ENCODE results near the gene ATP6V1G2.

DNA sequence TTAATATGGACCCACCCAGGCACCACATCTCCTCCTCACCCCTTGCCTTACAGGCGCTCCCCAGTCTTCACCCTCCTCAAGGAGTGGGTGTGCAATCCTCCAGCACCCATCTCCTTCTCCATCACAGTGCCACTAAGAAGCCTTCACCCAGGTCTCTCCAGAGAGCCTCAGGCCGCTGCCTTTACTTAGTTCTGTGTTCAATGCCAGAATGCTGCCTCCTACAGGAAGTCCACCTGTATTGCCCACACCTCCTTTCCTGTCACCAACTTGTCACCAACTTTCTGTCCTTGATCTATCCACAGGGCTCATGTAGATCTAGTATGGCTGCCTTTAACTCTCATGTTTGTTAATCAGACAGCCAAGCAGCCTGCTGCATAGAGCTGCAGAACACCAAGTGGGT lies 39.1 kb upstream of the ATP6V1G2 start:
- TF ChIP-seq, protein P1, sequence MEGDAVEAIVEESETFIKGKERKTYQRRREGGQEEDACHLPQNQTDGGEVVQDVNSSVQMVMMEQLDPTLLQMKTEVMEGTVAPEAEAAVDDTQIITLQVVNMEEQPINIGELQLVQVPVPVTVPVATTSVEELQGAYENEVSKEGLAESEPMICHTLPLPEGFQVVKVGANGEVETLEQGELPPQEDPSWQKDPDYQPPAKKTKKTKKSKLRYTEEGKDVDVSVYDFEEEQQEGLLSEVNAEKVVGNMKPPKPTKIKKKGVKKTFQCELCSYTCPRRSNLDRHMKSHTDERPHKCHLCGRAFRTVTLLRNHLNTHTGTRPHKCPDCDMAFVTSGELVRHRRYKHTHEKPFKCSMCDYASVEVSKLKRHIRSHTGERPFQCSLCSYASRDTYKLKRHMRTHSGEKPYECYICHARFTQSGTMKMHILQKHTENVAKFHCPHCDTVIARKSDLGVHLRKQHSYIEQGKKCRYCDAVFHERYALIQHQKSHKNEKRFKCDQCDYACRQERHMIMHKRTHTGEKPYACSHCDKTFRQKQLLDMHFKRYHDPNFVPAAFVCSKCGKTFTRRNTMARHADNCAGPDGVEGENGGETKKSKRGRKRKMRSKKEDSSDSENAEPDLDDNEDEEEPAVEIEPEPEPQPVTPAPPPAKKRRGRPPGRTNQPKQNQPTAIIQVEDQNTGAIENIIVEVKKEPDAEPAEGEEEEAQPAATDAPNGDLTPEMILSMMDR (tag by site-specific recombination; IDR thresholded peaks at IDR 0.05): no peak
- no peak for TF ChIP-seq ZNF610 (tag by site-specific recombination; IDR thresholded peaks at IDR 0.05; ENCODE audit: borderline replicate concordance)
- no peak for TF ChIP-seq ZNF221 (tag by site-specific recombination; IDR thresholded peaks at IDR 0.05; ENCODE audit: borderline replicate concordance)
- no peak for TF ChIP-seq BCL11A (tag by site-specific recombination; IDR thresholded peaks at IDR 0.05; ENCODE audit: low read depth)
- no peak for TF ChIP-seq ZNF707 (tag by site-specific recombination; IDR thresholded peaks at IDR 0.05)
- TF ChIP-seq, protein P2, sequence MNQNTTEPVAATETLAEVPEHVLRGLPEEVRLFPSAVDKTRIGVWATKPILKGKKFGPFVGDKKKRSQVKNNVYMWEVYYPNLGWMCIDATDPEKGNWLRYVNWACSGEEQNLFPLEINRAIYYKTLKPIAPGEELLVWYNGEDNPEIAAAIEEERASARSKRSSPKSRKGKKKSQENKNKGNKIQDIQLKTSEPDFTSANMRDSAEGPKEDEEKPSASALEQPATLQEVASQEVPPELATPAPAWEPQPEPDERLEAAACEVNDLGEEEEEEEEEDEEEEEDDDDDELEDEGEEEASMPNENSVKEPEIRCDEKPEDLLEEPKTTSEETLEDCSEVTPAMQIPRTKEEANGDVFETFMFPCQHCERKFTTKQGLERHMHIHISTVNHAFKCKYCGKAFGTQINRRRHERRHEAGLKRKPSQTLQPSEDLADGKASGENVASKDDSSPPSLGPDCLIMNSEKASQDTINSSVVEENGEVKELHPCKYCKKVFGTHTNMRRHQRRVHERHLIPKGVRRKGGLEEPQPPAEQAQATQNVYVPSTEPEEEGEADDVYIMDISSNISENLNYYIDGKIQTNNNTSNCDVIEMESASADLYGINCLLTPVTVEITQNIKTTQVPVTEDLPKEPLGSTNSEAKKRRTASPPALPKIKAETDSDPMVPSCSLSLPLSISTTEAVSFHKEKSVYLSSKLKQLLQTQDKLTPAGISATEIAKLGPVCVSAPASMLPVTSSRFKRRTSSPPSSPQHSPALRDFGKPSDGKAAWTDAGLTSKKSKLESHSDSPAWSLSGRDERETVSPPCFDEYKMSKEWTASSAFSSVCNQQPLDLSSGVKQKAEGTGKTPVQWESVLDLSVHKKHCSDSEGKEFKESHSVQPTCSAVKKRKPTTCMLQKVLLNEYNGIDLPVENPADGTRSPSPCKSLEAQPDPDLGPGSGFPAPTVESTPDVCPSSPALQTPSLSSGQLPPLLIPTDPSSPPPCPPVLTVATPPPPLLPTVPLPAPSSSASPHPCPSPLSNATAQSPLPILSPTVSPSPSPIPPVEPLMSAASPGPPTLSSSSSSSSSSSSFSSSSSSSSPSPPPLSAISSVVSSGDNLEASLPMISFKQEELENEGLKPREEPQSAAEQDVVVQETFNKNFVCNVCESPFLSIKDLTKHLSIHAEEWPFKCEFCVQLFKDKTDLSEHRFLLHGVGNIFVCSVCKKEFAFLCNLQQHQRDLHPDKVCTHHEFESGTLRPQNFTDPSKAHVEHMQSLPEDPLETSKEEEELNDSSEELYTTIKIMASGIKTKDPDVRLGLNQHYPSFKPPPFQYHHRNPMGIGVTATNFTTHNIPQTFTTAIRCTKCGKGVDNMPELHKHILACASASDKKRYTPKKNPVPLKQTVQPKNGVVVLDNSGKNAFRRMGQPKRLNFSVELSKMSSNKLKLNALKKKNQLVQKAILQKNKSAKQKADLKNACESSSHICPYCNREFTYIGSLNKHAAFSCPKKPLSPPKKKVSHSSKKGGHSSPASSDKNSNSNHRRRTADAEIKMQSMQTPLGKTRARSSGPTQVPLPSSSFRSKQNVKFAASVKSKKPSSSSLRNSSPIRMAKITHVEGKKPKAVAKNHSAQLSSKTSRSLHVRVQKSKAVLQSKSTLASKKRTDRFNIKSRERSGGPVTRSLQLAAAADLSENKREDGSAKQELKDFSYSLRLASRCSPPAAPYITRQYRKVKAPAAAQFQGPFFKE (tag by site-specific recombination; IDR thresholded peaks at IDR 0.05; ENCODE audit: borderline replicate concordance): no peak
- TF ChIP-seq ZNF660 (tag by site-specific recombination; IDR thresholded peaks at IDR 0.05): no peak
- TF ChIP-seq ZFP37 (tag by site-specific recombination; IDR thresholded peaks at IDR 0.05): no peak
- no peak for TF ChIP-seq BCL11B (tag by site-specific recombination; IDR thresholded peaks at IDR 0.05; ENCODE audit: low read depth)

All from HEK293 (cell line).